H1 (cell line): ENCODE results near the gene NKAIN2. TPM values are rescaled to one million over a fixed set of nuclear protein-coding genes. Genes with fewer than 3 reads are reported as not detected.

Experiments used
- CTCF ChIA-PET: fragments of 300-600 bp; sonication (Branson Sonifier 250); formaldehyde crosslinking; loops from one replicate; lab custom pipeline; 2021; ENCODE audit not compliant: partially characterized antibody; lab: Charles Lee
- POLR2A ChIA-PET: fragments of 300-600 bp; sonication (Branson Sonifier 250); formaldehyde crosslinking; loops from one replicate; lab custom pipeline; 2021; ENCODE audit warnings: inconsistent platforms; ENCODE audit not compliant: partially characterized antibody; lab: Charles Lee
- DNase-seq, 2 experiments: peaks; one replicate each; pipeline versions ENCODE4 v3.0.0 to v3.0.0-alpha.2; 2010 to 2022; ENCODE audit warnings: low spot score in 2 of 2, low read depth in 1 of 2, mixed read lengths in 1 of 2
- FAIRE-seq: peaks from 2 replicates; lab custom pipeline; 2011; peaks lifted over from hg19 to GRCh38; lab: Jason Lieb, UNC
- H2AFZ ChIP-seq: 2 replicates; pipeline ENCODE4 v1.8.1; 2012; ENCODE audit warnings: low read length, inconsistent platforms
- H2AK5ac ChIP-seq: 2 replicates; pipeline ENCODE4 v1.6.1; 2013; ENCODE audit warnings: low read depth, low read length
- H2BK120ac ChIP-seq: replicated peaks from 2 replicates; pipeline ENCODE3; 2013; ENCODE audit warnings: low read depth, low read length, inconsistent platforms
- H2BK12ac ChIP-seq: 2 replicates; pipeline ENCODE4 v1.6.1; 2013; ENCODE audit warnings: low read depth, low read length
- H2BK15ac ChIP-seq: 2 replicates; pipeline ENCODE4 v1.6.1; 2013; ENCODE audit warnings: low read length
- H2BK20ac ChIP-seq: 2 replicates; pipeline ENCODE4 v1.6.1; 2013; ENCODE audit warnings: low read length
- H2BK5ac ChIP-seq: 2 replicates; pipeline ENCODE4 v1.6.1; 2013; ENCODE audit warnings: low read depth, low read length
- H3K14ac ChIP-seq: 2 replicates; pipeline ENCODE4 v1.6.1; 2013; ENCODE audit warnings: inconsistent platforms; ENCODE audit not compliant: insufficient read length
- H3K18ac ChIP-seq: 2 replicates; pipeline ENCODE4 v1.6.1; 2013; ENCODE audit warnings: low read length; ENCODE audit errors: extremely low read depth
- H3K23ac ChIP-seq: 2 replicates; pipeline ENCODE4 v1.6.1; 2013; ENCODE audit warnings: inconsistent platforms; ENCODE audit not compliant: insufficient read length
- H3K23me2 ChIP-seq: 2 replicates; pipeline ENCODE4 v1.6.1; 2013; ENCODE audit warnings: low read depth, low read length
- H3K27ac ChIP-seq: 2 replicates; pipeline ENCODE4 v1.6.1; 2011; ENCODE audit warnings: low read depth, low read length, inconsistent platforms
- H3K27me3 ChIP-seq, 4 experiments: replicated peaks in 1 of 4; 1 replicate in 1 of 4; 2 replicates in 3 of 4; pipeline versions ENCODE4 v1.6.1 to v1.8.1; 2011 to 2013; ENCODE audit warnings: low read length in 3 of 4, mild to moderate bottlenecking in 3 of 4, inconsistent platforms in 2 of 4, mixed read lengths in 2 of 4, moderate library complexity in 1 of 4; ENCODE audit not compliant: control insufficient read depth in 3 of 4, insufficient read depth in 3 of 4; ENCODE audit errors: extremely low read depth in 1 of 4
- H3K36me3 ChIP-seq, 4 experiments: 2 replicates each; pipeline versions ENCODE4 v1.6.1 to v1.8.1; 2011 to 2013; ENCODE audit warnings: mild to moderate bottlenecking in 4 of 4, low read length in 3 of 4, moderate library complexity in 2 of 4, control low read depth in 1 of 4, inconsistent platforms in 1 of 4; ENCODE audit not compliant: insufficient read depth in 4 of 4, control insufficient read depth in 2 of 4
- H3K4ac ChIP-seq: replicated peaks from 2 replicates; pipeline ENCODE3; 2013; ENCODE audit warnings: low read length, low read depth, mixed read lengths, inconsistent platforms; ENCODE audit not compliant: insufficient read length
- H3K4me1 ChIP-seq, 4 experiments: replicated peaks in 1 of 4; 1 replicate in 1 of 4; 2 replicates in 3 of 4; pipeline versions ENCODE4 v1.6.1 to v1.8.1; 2011 to 2013; ENCODE audit warnings: low read length in 3 of 4, inconsistent platforms in 2 of 4, mixed read lengths in 1 of 4; ENCODE audit not compliant: insufficient read depth in 4 of 4, control insufficient read depth in 3 of 4
- H3K4me2 ChIP-seq, 2 experiments: 2 replicates each; pipeline versions ENCODE4 v1.6.1 to v1.8.1; 2011 to 2013; ENCODE audit warnings: low read depth in 2 of 2, low read length in 2 of 2, control low read depth in 1 of 2, inconsistent platforms in 1 of 2, mild to moderate bottlenecking in 1 of 2; ENCODE audit not compliant: insufficient read depth in 1 of 2
- H3K4me3 ChIP-seq, 4 experiments: fragments of 200-600, 300-600 bp in 1 of 4; sonication (generic), shearing (Covaris generic), sonication (Bioruptor Twin) in 1 of 4; 2 replicates each; pipeline versions ENCODE4 v1.5.1 to v1.8.1; 2011 to 2016; ENCODE audit warnings: low read length in 4 of 4, low read depth in 3 of 4, control low read depth in 2 of 4, inconsistent platforms in 2 of 4, mild to moderate bottlenecking in 2 of 4, mixed read lengths in 1 of 4, moderate library complexity in 1 of 4; ENCODE audit not compliant: insufficient read depth in 2 of 4; ENCODE audit errors: extremely low read depth in 1 of 4
- H3K56ac ChIP-seq: replicated peaks from 2 replicates; pipeline ENCODE3; 2013; ENCODE audit warnings: low read depth, mild to moderate bottlenecking, mixed read lengths, low read length, inconsistent platforms; ENCODE audit not compliant: insufficient read length
- H3K79me1 ChIP-seq: 2 replicates; pipeline ENCODE4 v1.6.1; 2013; ENCODE audit warnings: low read depth, low read length, control low read depth
- H3K79me2 ChIP-seq, 2 experiments: 2 replicates each; pipeline versions ENCODE4 v1.6.1 to v1.8.1; 2012 to 2013; ENCODE audit warnings: low read length in 2 of 2, mild to moderate bottlenecking in 2 of 2, inconsistent platforms in 1 of 2; ENCODE audit not compliant: insufficient read depth in 2 of 2, control insufficient read depth in 1 of 2
- H3K9ac ChIP-seq, 4 experiments: replicated peaks in 1 of 4; 1 replicate in 1 of 4; 2 replicates in 3 of 4; pipeline versions ENCODE4 v1.6.1 to v1.8.1; 2011 to 2013; ENCODE audit warnings: low read depth in 3 of 4, low read length in 3 of 4, control low read depth in 2 of 4, mild to moderate bottlenecking in 2 of 4, moderate library complexity in 2 of 4, inconsistent platforms in 1 of 4; ENCODE audit errors: extremely low read depth in 1 of 4
- H3K9me3 ChIP-seq, 2 experiments: 2 replicates each; pipeline versions ENCODE4 v1.6.1 to v1.8.1; 2012 to 2013; ENCODE audit warnings: mild to moderate bottlenecking in 2 of 2, moderate library complexity in 2 of 2, control low read depth in 1 of 2, inconsistent platforms in 1 of 2, low read depth in 1 of 2, low read length in 1 of 2, mixed read lengths in 1 of 2; ENCODE audit not compliant: insufficient read depth in 2 of 2
- H4K20me1 ChIP-seq, 2 experiments: replicated peaks in 1 of 2; 2 replicates each; pipeline versions ENCODE3 to v1.8.1; 2011 to 2013; ENCODE audit warnings: inconsistent platforms in 2 of 2, low read length in 2 of 2, mild to moderate bottlenecking in 1 of 2; ENCODE audit not compliant: insufficient read depth in 2 of 2, control insufficient read depth in 1 of 2
- H4K5ac ChIP-seq: 2 replicates; pipeline ENCODE4 v1.6.1; 2013; ENCODE audit warnings: low read length, low read depth, mixed read lengths, inconsistent platforms; ENCODE audit not compliant: insufficient read length
- H4K8ac ChIP-seq: 2 replicates; pipeline ENCODE4 v1.8.0; 2013; ENCODE audit warnings: mild to moderate bottlenecking, moderate library complexity, low read length, inconsistent platforms; ENCODE audit not compliant: insufficient read depth; ENCODE audit errors: extremely low read depth
- H4K91ac ChIP-seq: replicated peaks from 2 replicates; pipeline ENCODE3; 2013; ENCODE audit warnings: low read length, mixed read lengths, inconsistent platforms; ENCODE audit not compliant: insufficient read length
- CEBPB ChIP-seq: IDR thresholded peaks from 2 replicates; pipeline ENCODE4 v1.6.1; 2012; ENCODE audit warnings: low read depth, low read length
- WGBS, 2 experiments: shearing (Covaris generic) in 1 of 2; methylation state at CpG; one replicate each; pipeline versions ENCODE4 v1.1.6 to v1.1.7; 2013 to 2015; ENCODE audit warnings: low lambda C conversion rate in 2 of 2, mixed read lengths in 2 of 2, inconsistent platforms in 1 of 2, low coverage in 1 of 2, missing lambda C conversion rate in 1 of 2; ENCODE audit not compliant: insufficient replicate concordance in 2 of 2, insufficient coverage in 1 of 2, insufficient read length in 1 of 2; ENCODE audit errors: extremely low coverage in 1 of 2, missing lambda C conversion rate in 1 of 2; 5-methylcytosine and 5-hydroxymethylcytosine counted together
- polyA plus RNA-seq, 7 experiments: library from polyadenylated mRNA; depleted of rRNA in 3 of 7; stranded (reverse) in 5 of 7; unstranded in 2 of 7; fragments of >200 nt in 5 of 7; fragments of 200-250 nt in 2 of 7; gene quantifications; 1 replicate in 5 of 7; 2 replicates in 1 of 7; 4 replicates in 1 of 7; pipeline versions ENCODE4 v1.2.1 to v1.2.3, GENCODE V29; 2011 to 2013; ENCODE audit warnings: missing spikeins in 2 of 7, mixed read lengths in 2 of 7
- total RNA-seq: library from RNA; stranded (reverse); fragmentation: NEBNext Ultra II Directional; extraction: Animal tissue kit (Norgen Biotek cat#: 25700); gene quantifications from 2 replicates; pipeline ENCODE4 v1.2.1, GENCODE V29; 2021

NKAIN2 gene
- total and polyA plus RNA-seq, 2 of the 8 experiments (the other 6 are each of a cell fraction or from before 2014, with no cell fraction given) = 0.20 to 0.34 TPM

- Histone ChIP-seq H3K9me3 (no peaks in the 10 kb centered on the region), H3K4me1 (no peaks in the 10 kb centered on the region), H4K8ac (no peak overlapping the region), H3K23me2 (no peaks in the 10 kb centered on the region), H3K36me3 (no peaks in the 10 kb centered on the region), H2AK5ac (no peak overlapping the region), H3K27me3 (no peaks in the 10 kb centered on the region), H2AFZ (no peak overlapping the region), H3K18ac (no peak overlapping the region), H4K20me1 (no peaks in the 10 kb centered on the region), H4K91ac (no peak overlapping the region), H3K23ac (no peak overlapping the region), H3K56ac (no peak overlapping the region), H3K4me2 (no peak overlapping the region), H3K79me1 (no peaks in the 10 kb centered on the region), H3K79me2 (no peaks in the 10 kb centered on the region), H2BK120ac (no peak overlapping the region), H3K9ac (no peak overlapping the region), H2BK12ac (no peak overlapping the region), H2BK15ac (no peak overlapping the region), H2BK5ac (no peak overlapping the region), H3K4ac (no peak overlapping the region), H4K5ac (no peak overlapping the region), H2BK20ac (no peak overlapping the region), H3K27ac (no peak overlapping the region), H3K14ac (no peak overlapping the region), H3K4me3 (no peak overlapping the region)
- FAIRE-seq = no peak
- no peak for DNase-seq
- POLR2A ChIA-PET = no interaction called here
- CTCF ChIA-PET = interaction anchor here (1.2 kb wide), 1 partner anchor 143 kb away, joined by 3 read pairs; no protein-coding TSS in a partner anchor
- TF ChIP-seq CEBPB = no peak
- 87% methylated on average over 1 of the region's 1 CpG; no CpG with 5 or more reads in 1 of the 2 experiments for WGBS, 2 experiments
Observed at GRCh38 chr6:123945386-123945785, 141.7 kb downstream of the NKAIN2 start.
